COR-L47 (cell line): ENCODE results near the gene CTIF.

Experiments
- DNase-seq: peaks from one replicate; lab custom pipeline; 2025; lab: John Stamatoyannopoulos, UW

Gene CTIF

DNA sequence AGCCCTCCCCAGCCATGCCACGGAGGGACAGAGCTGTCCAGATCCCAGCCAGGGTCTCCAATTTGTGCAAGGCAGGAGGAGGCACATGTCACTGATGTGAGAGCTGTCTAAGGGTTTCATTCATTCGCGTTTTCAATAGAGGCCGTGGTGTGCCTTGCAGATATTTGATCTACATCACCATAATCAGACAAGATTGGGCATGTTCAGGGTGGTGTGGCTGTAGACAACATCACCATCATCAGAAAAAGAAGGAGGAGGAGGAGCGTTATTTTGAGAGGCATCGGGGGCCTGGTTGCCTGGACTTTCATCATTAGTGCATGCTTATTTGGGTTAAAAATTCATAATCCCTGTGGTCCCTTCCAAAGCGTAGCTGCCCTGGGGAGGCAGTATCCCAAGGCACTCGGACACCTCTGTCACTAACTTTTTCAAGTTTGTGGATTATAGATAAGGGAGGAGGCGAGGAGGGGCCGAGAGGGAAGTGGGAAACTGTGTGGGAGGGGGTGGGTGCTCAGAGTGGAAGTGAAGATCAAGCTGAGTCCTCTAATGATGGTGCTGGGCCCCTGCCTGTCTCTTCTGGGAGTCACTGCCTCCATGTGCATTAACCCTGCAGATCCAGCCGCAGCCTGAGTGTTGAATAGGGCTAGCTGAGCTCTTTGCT lies 194.1 kb downstream of the CTIF start:
- DNase-seq, result no peak

DNA sequence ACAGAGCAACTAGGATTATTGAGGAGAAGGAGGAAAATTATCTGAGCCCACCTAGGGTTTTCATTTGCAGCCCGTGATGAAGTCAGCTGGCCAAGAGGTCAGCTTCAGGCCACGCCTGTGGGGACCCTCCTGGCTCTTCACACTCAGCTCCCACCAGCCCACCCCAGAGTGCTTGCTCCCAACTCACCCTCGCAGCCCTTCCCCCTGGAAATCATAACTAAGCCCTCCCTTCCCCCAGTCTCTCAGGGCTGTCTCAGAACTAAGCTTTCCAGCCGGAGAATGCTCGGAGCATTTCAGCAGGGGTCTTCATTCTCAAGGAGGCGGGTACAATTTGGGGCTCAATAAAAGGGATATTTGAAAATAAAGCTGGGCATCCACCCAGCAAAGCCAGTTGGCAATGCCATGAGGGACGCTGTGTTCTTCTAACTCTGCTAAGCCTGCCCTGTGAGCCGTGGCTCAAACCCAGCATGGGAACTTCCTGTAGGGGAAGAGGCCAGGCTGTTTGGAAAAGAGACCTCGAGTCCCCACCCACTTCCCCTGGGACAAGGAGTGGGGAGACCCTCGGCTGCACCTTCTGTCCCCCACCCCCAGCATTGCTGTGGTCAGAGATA lies 194.9 kb downstream of the CTIF start:
- DNase-seq, result no peak

DNA sequence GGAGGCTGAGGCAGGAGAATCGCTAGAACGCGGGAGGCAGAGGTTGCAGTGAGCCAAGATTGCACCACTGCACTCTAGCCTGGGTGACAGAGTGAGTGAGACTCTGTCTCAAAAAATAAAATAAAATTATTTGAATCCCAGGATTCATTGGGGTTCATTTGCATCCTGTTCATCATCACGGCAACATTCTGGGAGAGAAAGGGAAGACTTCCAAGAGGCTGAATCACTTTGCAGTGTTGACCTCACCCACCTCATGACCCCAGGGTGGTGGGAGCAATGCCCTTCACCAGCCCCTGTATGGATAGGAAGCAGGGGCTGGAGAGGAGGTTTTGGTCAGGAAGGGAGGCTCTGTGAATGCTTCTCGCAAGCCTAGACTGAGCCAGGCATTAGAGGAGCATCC lies 195.6 kb downstream of the CTIF start:
- no peak for DNase-seq

DNA sequence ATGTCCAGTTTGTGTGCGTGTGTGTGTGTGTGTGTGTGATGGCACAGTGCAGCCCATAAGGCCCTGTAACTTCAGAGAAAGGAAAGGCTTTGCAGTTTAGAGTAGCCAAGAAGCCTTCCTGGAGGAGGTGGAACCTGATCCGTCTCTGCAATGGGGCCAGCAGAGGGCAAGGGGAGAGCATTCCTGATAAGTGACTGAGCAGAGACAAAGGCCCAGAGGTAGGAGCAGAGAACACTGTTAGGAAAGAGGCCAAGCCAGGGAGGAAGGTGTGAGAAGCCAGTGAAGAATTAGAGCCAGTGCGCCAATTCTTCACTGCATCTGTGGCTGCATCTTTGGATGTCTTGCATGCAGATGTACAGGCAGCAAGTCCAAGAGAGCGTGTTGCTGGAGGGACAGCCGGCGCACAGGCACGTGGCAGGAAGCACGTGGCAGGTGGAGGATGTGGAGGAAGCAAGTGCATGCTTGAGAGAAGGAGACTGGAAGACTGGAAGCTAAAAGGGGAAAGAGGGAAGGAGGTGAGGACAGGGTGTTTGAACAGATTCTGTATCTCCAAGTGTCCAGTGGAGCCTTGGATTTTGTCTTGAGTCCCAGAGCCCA lies 196.3 kb downstream of the CTIF start:
- no peak for DNase-seq

DNA sequence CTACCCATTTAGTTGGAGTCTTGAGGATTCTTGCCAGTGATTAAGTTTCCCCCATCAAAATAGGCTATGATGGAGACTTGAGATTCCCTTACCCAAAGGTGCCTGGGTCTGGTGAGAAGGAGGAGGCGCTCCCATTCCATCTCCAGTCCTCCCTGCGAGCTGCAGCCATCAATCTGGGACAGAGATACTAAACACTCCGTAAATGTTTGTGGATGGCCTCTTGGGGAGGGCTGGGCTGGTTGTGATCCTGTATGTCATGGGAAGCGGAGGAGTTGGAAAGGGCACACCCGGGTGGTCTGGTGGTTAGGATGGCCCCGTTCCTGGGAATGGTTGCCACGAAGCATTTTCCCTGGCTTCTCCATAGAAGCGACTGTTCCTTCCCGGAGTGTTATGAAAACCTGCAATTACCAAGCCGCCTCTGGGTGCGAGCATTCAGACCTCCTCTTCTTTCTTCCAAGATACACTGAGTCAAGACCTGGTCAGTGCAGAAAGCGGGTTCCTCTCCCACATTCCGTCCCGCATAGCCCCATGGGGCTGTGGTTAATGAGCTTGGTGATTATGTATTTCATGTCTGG lies 196.9 kb downstream of the CTIF start:
- DNase-seq, result no peak

DNA sequence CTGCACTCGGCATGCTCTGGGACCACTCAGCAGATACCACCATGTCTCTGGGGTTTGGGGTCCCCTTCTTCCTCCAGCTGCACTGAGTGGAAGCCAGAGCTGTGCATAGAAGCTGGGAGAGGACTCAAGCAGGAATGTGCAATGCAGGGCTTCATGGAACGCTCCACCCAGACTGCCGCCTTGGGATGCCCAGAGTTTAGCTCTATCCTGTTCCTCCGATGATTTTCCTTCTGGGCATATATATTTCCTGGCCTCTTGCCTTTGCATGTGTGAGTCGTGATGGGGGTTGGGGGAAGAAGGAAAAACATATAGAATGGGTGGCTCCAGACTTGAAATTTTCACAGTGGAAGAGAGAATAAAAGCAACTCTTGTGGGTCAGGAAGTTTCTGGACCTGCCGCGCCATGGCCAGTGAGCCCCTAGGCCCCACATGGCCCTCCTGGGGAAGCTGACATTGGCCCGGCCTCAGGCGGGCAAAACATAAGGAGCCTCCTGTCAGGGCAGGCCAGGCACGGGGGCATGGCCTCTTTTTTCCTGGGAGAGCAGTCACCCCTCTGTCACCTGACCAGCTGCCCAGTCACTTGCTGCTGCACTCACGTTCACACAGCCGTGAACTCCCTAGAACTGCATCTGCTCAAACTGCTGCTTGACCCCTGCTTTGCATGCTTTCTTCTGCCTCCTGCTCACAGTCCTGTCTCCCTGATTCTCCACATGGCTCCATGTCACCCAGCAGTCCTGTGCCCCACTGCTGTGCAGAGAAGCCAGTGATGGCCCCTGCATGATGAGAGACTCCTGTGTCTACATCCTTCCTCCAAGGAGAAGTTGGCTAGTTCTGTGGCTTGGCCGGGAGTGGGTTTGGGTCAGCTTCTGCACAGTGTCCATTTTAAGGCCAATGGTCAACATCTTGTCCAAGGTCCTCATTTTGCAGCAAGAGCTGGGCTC lies 197.8 kb downstream of the CTIF start:
- no peak for DNase-seq

DNA sequence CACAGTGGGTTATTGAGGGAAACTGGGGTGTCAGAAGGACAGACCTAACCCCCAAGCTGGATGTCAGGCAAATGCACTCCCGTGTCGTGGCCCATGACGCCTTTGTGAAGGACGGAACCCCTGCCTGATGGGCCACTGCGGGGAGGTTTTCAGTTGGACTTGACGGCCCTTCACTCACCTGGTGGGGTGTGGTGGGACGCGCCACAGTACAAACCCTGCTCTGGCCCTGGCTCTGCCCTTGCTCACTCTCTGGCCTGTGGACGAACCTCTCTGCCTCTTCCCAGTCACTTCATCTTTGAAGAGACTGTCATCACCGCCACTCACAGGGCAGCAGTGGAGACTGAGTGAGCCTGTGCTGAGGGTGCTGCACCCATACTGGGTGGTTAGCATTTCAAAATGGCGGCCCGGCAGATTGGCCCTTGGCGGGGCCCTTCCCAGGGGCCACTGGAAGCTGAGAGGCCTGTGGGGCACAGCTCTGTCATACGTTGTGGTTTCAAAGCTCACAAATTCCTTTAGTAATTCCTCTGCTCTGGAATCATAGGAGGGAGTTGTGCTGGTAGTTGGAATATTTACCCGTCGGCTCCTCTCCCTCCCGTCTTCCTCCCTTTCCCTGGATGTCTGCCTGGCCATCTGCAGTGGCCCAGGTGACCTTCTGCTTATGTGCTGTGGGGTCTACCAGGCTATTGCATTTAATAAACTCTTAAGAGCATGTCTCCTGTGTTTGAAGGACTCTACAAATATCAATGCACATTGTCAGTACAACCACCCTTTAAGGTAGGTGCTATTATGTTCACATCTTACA lies 200.6 kb downstream of the CTIF start:
- no peak for DNase-seq

DNA sequence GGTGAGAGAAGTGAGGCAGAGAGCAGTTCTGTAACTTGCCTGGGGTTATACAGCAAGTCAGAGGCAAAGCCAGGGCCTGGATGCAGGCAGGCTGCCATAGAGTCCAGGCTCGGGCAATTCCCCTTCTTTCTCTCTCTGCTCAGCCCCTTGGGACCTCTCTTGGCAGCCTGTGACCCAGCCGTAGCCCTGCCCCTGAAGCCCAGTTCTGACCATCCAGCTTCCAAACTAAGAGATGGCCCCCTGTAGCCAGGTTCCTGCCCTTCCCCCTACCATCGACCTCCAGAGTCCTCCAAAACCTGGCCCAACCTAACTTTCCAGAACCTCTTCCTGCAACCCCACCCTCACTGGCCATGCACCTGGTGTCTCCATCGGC lies 201.2 kb downstream of the CTIF start:
- no peak for DNase-seq

DNA sequence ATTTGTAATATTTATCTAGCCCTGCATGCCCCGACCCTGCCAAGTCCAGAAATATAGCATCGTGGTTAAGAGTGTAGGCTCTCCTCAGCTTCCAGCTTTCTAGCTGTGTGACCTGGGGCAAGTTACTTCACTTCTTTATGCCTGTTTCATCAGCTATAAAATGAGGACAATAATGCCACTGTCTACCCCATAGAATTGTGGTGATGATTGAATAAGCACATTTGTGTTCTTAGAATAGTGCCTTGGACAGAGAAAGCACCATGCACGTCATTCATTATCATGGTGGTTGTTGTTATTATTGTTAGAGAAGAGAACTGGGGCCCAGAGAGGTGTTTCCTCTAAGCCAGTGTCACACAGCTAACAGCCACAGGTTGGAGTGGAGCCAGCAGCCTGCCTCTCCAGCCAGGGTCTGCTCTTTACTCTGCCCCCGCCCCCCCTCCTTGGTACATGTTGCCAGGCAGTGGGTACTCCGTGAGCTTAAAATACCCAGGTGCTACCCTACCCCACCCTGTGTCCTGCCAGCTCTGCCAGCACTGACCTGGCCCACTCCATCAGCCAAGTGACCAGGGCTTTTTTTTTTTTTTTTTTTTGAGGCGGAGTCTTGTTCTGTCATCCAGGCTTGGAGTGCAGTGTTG lies 202.1 kb downstream of the CTIF start:
- DNase-seq, result no peak

DNA sequence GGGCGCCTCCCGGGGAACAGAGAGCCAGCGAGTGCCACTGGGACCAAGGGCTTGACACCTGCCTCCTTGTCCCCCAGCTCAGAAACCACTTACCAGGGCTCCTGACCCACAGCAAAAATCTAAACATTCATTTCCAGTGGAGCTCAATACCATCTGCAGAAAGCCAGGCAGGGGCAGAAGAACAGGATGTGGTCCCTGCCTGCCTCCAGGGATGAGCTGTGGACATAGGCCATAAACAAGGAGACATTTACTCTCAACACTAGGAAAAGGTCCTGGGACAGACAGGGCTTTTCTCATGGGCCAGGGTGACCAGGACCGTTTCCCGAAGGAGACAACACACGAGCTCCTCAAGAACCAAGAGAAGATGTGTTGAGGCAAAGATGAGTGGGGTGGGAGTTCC lies 203.0 kb downstream of the CTIF start:
- DNase-seq, result no peak

DNA sequence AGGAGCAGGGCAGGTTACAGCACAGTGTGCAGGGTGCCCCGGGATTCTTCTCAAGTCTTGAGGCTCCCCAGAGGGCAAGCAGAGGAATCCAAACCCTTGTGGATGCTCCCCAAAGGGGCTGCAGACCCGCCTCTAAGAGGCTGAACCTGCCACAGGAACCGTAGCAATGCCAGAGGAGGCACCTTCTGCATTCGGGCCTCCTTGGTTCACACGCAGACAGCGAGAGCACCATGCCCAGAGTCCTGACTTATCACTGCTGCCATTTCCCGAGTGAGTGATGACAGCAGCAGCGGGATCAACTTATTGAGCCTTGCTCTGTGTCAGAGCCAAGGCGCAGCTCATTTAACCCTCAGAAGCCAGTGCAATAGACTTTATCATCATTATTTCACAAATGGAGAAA lies 203.5 kb downstream of the CTIF start:
- DNase-seq, result no peak

DNA sequence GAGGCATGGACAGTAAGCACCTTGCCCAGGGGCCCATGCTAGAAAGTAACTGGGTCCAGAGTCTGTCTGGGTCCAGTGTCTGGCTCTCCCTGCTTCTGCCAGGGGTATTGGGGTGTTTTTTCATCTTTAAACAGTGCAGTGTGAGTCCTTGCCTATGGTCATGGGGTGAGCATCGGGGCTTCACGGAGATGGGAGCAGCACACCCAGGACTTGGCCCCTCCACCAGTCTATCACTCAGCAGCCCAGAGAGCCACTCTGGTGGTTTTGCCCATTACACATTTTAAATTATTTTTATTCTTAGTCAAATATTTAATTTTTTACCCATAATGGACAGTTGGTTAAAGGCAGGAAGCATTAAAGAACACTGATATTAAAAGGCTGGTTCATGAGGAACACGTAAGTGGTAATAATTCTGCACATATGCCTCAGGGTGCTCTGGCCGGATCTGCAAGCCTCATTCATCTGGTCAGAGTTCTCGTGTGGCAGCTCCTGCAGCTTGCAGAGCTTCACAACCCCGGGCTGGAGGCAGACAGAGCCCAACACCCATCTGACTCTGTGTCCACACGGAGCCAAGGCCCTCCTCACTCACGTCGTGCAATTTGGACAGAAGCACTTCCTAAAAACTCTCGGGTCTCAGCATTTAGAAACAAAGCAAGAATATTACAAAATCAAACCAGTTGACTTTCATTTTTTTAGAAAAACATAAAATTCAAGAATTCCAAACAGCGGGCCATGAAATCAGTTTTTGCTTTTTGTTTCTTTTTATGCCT lies 204.1 kb downstream of the CTIF start:
- no peak for DNase-seq

DNA sequence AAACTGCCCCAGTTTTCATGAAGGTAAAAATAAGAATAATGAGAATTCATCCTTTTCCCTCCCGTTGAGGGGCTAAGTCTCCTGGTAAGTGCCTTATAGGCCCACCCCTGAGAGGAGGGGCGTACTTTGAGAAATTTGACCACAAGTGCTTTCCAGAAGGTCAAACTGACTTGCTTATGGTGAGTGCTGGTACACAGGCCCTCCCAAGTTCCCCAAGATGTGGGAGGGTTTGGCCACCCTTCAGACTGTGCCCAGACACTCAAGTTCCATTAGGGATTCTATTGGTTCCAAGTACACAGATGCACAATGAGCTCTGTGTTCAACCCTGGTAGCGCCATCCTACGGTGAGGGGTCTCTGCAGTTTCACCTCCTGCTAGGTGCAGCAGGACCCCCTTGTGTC lies 205.1 kb downstream of the CTIF start:
- DNase-seq, result no peak

DNA sequence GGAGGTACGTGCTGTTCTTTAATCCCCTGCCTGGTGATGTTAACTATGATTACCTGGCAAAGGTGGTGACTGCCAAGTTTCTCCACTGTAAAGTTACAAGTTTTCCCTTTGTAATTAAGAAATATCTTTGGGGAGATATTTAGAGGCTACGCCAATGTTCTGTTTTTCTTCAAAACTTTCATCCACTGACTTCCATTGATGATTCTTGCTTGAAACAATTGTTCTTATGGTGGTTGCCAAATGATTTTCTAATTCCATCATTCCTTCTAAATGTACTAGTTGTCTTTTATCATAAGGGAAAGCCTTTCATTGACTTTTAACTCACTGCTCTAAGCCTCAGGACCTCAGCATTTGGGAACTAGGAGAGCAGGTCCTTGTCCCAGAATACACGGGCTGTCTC lies 206.5 kb downstream of the CTIF start:
- DNase-seq, result no peak

DNA sequence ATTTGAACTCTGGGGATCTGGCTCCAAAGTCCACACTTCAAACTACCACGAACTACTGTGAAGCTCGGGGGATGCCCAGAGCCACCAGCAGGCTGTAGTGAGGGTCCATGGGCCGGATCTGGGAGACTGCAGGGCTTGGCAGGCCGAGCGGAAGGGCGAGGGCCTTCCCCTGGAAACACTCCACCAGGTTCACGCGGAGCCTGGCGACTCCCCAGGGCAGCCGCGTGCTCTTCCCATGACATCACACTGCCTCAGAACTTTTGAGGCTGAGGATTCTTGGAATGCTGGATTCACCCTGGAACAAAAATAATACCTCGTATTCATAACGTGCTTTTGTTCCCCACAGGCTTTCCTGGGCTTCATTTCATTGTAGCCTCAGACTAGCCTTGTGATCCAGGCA lies 210.9 kb downstream of the CTIF start:
- no peak for DNase-seq

DNA sequence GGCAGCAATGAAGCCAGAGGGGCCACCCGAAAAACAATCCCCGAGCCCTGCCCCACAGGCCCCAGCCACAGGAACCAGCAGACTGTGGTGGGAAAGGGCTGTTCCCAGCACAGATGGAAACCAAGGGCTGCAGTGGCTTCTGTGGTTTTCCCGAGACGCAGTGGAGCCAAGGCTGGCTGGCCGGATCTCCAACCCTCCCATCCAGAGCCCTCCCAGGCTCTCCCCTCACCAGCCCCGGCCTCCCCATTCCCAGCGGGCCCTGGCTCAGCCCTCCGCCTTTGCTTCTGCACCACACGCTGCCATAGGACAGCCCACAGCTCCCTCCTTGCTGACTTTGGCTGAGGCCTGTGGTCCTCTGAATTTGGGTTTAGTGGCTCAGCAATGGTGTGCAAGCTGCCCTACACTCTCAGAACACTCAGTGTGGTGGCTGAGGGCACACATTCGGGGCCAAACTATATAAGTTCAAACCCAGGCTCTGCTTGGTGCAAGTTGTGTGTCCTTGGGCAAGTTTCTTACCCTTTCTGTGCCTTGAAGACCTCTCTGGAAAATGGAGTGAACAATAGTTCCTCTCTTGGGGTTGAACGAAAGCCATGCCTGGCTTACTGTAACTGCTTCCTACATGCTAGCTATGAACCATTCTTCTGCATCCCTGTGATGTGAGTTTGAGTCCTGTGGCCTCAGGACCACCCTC lies 211.8 kb downstream of the CTIF start:
- DNase-seq, result no peak

DNA sequence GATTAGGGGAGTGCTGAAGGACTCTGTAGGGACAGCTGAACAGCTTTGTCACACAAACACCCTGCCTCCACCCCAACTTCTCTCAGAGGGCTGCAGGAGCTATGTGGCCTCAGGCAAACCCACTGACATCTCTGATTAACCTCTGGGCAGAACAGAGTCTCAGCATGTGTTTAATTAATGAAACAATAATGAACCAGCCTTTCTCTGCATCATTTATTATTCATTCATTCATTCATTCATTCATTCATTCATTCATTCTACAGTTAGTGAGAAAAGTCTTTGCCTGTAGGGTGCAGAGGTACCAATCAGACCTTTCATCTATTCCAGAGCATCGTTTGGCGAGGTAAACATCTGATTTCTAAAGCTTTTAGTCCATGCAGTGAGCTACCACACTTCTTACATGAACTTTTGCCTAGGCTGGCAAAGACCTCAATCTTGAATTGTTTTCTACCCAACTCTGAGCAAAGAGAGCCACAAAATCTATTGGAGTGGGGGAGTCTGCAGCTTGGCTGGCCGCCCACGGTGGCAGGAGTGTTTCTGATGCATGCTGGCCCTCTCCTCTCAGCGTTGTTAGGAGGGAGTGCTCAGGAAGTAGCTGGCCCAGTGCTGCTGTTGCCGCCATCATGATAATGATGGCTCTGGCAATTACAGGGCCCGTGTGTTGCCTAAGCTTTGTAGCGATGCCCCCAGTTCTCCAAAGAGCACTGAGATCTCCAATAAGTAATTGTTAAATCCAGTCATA lies 213.1 kb downstream of the CTIF start:
- DNase-seq, result no peak

DNA sequence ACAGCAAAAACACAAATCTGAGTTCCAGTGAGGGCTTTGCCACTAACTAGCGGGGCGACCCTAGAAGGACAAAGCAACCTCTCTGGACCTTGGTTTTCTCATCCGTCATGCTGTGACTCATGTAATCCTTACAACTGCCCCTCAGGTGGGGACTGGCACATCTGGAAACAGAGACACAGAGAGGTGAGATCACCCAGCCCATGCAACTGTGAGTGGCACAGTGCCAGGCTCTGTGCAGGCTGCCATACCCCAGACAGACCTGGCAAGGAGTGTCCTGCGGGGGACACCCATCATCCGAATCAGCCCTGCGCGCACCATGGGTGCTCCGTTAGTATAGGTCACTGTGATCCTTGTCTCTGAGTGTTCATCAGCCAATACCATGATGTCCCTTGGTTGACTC lies 213.6 kb downstream of the CTIF start:
- no peak for DNase-seq

DNA sequence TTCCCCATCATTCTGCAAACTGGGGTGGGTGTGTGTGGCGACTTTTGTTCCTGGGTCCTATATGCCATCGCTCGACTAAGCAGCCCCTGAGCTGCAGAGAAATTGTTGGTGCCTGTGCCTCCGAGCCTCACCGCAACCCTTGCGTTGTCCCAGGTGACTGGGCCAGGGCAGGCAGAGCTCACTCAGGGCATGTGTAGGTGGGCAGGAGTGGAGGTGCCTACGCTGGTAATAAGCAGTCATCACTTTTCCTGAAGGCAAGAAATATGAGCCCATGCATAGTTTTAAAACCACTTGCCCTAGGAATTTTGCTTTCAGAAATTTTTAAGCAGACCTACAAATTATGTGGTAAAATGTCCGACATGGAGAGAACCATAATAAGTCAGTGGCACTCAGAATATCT lies 214.1 kb downstream of the CTIF start:
- no peak for DNase-seq
